DMS 273 (cell line): Measurements from ENCODE around the gene GRIK1.

Source experiments
- DNase-seq: peaks from one replicate; lab custom pipeline; 2025; ENCODE audit not compliant: unreplicated experiment; lab: John Stamatoyannopoulos, UW

The GRIK1 gene

DNA sequence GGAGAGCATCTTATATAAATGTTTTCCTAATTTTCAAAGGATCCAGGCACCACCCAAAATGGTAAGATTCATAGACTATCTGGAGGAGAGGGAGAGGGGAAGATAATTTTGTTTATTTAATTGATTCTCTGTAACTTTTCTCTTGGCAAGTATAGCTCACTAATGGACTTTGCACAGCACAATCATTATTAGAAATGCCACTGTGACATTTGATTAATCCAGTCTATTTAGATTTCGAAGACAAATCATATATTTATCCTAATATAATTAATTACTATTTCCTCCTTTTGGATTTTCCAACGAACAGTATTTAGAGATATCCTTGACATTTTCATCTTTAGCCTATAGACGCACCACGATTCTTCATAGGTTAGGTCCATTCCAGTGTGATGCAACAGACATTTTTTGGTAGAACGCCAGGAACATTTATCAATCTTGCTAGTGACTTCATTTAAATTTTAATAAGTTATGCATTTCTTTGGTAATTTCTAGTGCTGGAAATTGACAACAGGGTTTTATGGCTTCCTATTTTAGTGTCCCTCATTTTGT lies 152.4 kb downstream of the GRIK1 start:
- no peak for DNase-seq

DNA sequence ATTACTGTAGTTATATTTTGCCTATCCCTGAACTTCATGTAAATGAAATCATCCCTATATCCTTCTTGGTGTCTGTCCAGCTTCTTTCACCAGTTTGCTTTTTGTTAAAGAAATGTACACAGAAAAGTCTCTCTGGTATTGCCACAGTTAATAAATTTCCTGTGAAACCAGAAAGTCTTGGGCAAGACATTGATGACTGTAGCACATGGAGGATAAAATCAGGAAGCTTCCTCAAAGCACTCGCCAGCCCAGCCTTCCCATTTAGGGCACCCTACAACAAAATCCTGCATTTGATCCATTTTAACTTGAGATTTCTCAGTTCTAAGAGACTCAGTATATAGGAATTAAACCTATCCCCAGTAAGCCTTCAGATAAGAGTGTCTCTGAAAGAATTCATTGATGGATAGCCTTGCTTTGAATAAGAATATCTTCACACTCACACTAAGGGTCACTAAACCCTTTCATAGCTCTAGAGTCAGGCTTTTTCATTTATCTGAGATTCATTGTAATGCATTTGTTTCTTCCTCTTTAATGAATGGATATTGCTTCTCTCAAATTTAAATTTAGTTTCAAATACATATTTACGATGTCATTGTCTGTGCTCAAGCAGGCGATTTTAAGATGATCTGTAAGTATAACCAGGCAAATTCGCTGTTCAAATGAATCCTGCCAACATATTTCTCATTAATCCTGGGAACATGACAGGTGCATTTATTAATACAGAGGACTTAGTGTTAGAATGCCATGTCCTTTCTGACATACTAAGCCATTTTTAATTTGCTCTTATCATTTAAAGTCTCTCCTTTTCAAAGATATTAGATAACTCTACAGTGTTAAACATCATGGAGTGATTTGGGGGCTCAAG lies 153.1 kb downstream of the GRIK1 start:
- DNase-seq = no peak

DNA sequence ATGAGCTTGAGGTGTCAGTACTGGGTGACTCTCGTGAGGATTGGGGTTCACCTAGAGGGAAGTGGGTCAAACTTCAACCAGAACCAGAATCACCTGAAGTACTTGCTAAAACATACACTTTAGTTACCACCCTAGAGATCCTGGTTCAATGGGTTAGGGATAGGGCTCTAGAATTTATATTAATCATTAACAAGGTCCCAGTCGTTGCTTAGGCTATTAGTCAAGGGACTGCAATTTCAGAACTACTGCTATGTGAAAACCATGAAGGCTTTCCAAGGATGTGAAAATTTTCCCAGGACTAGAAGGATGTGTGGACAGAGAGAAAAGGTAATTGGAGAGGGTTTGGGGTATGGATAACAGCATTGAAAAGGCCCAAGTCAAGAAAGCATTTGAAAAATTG lies 162.6 kb downstream of the GRIK1 start:
- DNase-seq = no peak

GRCh38 chr21:29775462-29775861 lies 164.3 kb downstream of the GRIK1 start:
- no peak for DNase-seq

DNA sequence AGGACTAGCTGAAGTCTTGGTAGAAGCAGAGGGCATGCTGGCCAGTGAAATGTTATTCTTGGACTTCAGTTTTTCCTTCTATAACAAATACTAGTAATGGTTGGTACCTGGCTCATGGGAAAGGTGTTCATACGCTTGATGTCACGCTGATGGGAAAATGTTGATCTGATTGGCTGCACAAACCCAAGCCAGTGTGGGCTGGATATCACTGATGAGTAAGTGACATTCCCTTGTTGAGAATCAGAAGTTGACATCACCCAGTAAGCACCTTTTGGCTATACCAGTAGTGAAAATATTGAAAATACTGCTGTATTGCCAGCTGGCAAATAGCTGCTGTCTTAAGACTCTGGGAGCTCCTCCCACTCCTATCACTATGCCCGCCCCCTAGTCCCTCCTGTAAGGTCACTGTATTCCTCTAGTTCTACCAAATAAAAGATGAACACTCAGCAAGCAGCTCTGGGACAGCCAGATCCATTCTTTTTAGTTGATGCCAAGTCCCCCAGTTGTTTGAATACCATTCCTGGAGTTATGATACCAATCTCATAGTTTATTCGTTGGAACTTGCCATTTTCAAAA lies 168.2 kb downstream of the GRIK1 start:
- DNase-seq = no peak

- no peak for DNase-seq
Observed at GRCh38 chr21:29763674-29764073, 176.1 kb downstream of the GRIK1 start.

- no peak for DNase-seq
Observed at GRCh38 chr21:29762570-29763082, 177.2 kb downstream of the GRIK1 start.

- DNase-seq = no peak
Observed at GRCh38 chr21:29753216-29753615, 186.6 kb downstream of the GRIK1 start.

DNA sequence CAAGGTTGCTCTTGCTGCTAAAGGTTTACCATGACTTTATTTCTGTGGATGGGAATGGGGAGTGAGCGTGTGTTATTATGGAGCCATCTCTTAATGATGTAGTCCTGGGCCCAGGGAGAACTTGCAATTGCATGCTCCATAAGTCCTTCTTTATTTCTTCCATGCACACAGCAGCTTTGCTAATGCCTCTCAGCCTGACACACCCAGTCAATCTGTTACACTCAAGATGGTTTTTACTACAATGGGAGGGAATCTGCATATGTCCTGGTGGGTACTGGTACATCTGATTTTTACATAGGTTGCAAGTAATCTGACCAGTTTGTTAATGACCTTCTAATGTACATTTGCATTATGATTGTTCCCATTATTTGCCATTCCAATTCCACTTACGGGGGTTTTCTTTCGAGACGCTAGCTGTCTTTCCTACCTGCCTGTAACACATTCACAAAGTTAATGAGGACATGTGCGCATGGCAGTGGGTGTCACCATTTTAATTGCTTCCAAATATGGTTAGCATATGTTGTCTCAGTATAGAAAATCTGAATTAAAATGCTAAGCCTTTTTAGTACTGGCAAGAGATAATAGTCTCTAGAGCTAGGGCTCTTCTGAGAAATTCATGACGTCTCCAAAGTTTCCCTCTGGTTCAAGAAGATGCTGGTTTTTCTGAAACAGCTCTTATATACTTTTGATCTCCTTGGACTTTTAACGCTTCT lies 188.2 kb downstream of the GRIK1 start:
- DNase-seq = no peak

DNA sequence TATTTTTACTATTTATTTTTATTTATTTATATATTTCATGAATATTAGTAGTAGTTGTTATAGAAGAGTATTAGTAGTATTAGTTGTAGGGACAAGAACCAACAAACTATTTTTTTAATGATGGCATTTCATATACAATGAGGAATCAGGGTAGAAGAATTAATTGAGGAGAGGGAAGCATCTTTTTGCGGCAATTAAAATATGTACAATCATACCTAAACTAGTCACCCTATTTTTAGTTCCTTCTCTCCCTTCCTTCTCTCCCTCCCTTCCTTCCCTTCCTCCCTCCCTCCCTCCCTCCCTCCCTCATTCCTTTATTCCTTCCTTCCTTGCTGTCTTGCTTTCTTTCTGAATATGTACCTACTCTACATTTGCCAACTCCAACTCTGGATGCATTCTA lies 189.8 kb downstream of the GRIK1 start:
- DNase-seq = no peak

DNA sequence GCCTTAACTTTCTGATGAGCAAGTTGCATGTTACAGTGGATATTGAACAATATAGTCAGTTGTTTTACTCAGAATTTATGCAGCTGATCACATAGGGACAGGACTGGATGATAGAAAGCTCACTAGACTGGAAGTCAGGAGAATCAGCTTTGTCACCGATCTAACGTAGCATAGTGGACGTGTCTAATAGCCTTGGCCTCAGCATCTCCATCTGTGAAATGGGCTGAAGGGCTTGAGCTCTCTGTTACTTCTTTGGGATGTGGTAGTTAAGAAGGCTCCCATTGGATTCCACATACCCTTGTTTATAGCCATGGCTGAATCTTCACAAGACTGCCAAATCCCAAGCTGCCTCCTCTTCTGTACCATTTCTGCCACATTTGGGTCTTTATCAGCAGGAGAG lies 190.6 kb downstream of the GRIK1 start:
- DNase-seq = no peak

DNA sequence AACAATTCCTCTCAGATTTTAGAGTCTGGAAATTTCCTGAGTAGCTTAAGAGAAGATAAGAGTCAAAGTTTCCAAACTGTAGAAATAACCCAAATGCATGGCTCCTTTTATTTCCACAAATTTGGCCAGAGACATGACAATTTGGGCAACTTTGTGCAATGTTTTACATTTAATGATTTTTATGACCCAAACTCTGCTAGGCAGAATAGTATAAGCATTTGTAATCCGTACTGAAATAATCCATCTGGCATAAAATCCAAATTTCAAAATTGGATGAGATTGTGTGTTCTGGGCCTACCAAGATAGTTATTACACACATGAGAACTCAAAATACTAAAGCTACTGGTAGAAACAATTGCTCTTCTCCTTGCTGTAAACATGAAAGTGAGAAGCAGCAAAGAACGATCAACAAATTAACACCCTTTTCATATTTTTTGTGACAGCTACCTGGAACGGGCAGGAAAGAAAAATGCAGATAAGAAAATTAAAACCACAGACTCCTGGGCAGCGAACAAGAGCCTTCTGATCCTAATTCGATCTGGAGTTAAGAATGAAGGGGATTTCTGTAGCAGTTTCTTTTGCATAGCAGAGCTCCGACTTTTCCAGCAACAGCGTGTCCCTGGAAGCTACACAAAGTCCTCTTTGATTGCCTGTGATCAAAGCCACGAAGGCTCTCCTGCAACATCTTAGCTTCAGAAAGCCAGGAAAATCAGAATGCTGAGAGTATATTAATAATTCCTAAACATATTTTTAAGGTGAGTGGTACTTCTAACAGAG lies 191.2 kb downstream of the GRIK1 start:
- DNase-seq = no peak

- DNase-seq = no peak
Observed at GRCh38 chr21:29741761-29742160, 198.0 kb downstream of the GRIK1 start.

DNA sequence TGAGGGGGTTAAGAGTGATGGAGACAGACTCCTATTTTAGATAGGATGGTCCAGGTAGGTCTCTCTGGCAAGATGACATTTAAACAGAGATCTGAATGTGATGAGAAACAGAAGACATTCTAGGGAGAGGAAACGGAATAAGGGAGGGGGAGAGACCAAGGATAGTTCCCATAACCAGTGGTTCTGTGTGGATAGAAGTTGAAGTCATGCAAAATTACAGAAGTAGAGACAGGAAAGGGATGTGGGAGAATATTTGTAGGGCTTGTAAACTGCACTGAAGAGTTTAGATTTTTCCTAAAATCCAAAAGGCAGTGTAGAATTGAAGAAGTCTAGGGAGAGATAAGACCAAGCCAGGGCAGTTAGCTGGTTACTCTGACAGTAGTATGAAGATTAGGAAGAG lies 200.6 kb downstream of the GRIK1 start:
- DNase-seq = no peak

GRCh38 chr21:29738730-29739129 lies 201.1 kb downstream of the GRIK1 start:
- no peak for DNase-seq

GRCh38 chr21:29737186-29737585 lies 202.6 kb downstream of the GRIK1 start:
- DNase-seq = no peak

DNA sequence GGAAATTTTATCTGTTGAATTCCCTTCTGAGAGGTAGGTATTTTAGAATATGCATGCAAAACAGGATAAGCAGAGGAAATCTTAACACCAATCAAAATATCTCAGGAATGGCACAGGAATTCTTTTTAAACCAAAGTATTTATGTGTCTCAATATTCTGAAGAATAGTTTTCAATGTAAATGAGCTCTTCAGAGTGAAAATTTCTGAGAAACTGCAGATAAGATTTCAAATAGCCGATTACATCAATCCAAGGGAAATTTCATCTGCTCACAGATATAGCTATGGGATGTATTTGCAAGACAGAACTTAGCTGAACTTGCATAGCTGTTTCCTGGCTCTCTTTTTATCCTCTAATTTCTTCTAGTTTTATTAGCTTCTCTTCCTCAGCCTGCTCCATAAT lies 209.5 kb downstream of the GRIK1 start:
- no peak for DNase-seq

DNA sequence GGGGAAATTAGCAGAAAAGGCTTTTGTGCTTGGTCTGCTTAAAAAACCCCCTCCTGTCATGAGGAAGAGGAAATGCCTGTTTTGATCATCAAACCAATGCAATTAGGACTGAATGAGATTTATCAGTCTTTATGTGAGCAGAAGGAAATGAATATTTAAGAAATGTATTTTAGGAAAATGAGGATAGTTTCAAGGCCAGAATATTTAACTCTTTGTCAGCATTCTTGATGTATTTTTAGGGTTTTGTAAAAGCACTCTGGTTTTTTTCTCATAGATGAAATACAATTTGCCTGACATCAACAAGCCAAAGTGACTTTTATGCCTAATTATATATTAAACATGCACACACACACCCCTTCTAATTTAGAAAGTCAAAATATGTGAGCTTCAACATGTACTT lies 213.8 kb downstream of the GRIK1 start:
- DNase-seq = no peak

DNA sequence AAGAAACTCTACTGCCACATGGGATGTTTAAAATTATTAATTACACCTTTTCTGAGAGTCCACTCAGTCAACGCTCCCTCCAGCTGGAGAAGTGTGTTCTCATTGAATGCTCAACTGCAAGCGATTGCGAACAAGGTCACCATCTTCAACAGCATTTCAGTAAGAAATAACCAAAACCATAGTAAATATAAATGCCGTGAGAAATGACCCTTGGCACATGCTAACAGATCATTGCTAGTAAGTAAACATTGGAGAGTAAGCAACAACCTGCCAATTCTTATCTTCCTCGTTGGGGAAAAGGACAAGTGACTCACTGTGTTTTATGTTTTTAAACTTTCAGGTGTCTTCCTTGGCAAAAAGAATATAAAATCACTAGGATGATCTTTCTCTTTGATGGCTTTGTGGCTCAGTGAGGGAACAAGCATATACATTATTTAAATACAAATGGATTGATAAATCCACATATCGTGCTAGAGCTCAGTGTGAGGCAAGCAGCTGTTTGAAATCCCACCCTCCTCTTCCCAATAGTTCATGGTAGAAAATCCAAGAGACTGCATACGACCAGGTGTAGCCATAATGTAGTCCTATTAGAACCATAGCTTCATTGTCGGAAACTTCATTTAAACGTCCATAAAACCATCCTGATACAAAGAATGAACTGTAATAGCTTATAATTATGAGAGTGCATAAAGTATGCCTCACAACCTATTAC lies 214.6 kb downstream of the GRIK1 start:
- DNase-seq = no peak

GRCh38 chr21:29721964-29722363 lies 217.8 kb downstream of the GRIK1 start:
- no peak for DNase-seq
